WI38 (cell line): ENCODE data around the gene PTHLH.

Source experiments
- H3K4me3 ChIP-seq: 2 replicates; pipeline ENCODE4 v1.5.1; 2011; ENCODE audit warnings: low read depth, mild to moderate bottlenecking, control low read depth, low read length
- CTCF ChIP-seq: IDR thresholded peaks from 2 replicates; pipeline ENCODE4 v1.5.1; 2012; ENCODE audit warnings: low read depth, mild to moderate bottlenecking, control low read depth, low read length

The PTHLH gene

GRCh38 chr12:27946421-27946820 lies 26.1 kb downstream of the PTHLH start:
- H3K4me3 ChIP-seq = no peak overlapping the region
- no peak for TF ChIP-seq CTCF

GRCh38 chr12:27940756-27941402 lies 31.7 kb downstream of the PTHLH start:
- TF ChIP-seq CTCF = peak; percentile 72
- no peak overlapping the region for H3K4me3 ChIP-seq

GRCh38 chr12:27940245-27940644 lies 32.3 kb downstream of the PTHLH start:
- no peak for TF ChIP-seq CTCF
- H3K4me3 ChIP-seq = no peak overlapping the region

- H3K4me3 ChIP-seq = no peak overlapping the region
- TF ChIP-seq CTCF = no peak
These were observed 34.8 kb downstream of the PTHLH start for GRCh38 chr12:27937768-27938167.

- no peak overlapping the region for H3K4me3 ChIP-seq
- no peak for TF ChIP-seq CTCF
These were observed 36.3 kb downstream of the PTHLH start for GRCh38 chr12:27936196-27936595.

GRCh38 chr12:27934276-27934675 lies 38.3 kb downstream of the PTHLH start:
- TF ChIP-seq CTCF = no peak
- H3K4me3 ChIP-seq = no peak overlapping the region

GRCh38 chr12:27931390-27931789 lies 41.1 kb downstream of the PTHLH start:
- no peak overlapping the region for H3K4me3 ChIP-seq
- TF ChIP-seq CTCF = no peak
